ENCODE data around the gene PRDM15.

DNA sequence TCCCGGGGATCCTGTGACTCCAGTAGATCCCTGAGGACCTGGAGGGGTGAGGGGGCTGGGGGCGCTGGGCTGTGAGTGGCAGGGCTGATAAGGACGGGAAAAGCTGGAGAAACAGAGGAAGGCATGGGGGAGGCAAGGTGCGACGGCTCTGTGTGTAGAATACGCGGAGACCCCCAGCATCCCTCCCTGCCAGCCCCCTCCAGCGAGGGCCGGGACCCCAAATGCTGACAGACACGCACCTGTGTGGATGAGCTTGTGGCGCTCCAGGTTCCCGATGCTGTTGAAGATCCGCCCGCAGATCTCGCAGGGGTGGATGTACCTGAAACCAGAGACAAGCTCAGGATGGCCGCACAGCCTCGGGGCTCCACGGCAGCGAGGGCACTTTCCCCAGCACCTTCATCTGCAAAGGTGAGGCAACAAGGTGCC is 59.3 kb downstream of the PRDM15 start:
- no peak for TF ChIP-seq EZH2 (IDR thresholded peaks at IDR 0.05; ENCODE audit: insufficient read depth, poor library complexity, severe bottlenecking)
- no peak for TF ChIP-seq EZH2phosphoT487 (IDR thresholded peaks at IDR 0.05; ENCODE audit: insufficient read depth, low read depth)
